NCI-H2171 (cell line): ENCODE data around the gene NF1.
"Not testable (repeated sequence)": the region's sequence is repeated elsewhere in the genome, so short reads cannot be mapped to it uniquely, and the experiment has no call there.

Source experiments
- DNase-seq: peaks from one replicate; lab custom pipeline; 2025; lab: John Stamatoyannopoulos, UW

NF1 gene, protein sequence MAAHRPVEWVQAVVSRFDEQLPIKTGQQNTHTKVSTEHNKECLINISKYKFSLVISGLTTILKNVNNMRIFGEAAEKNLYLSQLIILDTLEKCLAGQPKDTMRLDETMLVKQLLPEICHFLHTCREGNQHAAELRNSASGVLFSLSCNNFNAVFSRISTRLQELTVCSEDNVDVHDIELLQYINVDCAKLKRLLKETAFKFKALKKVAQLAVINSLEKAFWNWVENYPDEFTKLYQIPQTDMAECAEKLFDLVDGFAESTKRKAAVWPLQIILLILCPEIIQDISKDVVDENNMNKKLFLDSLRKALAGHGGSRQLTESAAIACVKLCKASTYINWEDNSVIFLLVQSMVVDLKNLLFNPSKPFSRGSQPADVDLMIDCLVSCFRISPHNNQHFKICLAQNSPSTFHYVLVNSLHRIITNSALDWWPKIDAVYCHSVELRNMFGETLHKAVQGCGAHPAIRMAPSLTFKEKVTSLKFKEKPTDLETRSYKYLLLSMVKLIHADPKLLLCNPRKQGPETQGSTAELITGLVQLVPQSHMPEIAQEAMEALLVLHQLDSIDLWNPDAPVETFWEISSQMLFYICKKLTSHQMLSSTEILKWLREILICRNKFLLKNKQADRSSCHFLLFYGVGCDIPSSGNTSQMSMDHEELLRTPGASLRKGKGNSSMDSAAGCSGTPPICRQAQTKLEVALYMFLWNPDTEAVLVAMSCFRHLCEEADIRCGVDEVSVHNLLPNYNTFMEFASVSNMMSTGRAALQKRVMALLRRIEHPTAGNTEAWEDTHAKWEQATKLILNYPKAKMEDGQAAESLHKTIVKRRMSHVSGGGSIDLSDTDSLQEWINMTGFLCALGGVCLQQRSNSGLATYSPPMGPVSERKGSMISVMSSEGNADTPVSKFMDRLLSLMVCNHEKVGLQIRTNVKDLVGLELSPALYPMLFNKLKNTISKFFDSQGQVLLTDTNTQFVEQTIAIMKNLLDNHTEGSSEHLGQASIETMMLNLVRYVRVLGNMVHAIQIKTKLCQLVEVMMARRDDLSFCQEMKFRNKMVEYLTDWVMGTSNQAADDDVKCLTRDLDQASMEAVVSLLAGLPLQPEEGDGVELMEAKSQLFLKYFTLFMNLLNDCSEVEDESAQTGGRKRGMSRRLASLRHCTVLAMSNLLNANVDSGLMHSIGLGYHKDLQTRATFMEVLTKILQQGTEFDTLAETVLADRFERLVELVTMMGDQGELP (N-terminal part only)

DNA sequence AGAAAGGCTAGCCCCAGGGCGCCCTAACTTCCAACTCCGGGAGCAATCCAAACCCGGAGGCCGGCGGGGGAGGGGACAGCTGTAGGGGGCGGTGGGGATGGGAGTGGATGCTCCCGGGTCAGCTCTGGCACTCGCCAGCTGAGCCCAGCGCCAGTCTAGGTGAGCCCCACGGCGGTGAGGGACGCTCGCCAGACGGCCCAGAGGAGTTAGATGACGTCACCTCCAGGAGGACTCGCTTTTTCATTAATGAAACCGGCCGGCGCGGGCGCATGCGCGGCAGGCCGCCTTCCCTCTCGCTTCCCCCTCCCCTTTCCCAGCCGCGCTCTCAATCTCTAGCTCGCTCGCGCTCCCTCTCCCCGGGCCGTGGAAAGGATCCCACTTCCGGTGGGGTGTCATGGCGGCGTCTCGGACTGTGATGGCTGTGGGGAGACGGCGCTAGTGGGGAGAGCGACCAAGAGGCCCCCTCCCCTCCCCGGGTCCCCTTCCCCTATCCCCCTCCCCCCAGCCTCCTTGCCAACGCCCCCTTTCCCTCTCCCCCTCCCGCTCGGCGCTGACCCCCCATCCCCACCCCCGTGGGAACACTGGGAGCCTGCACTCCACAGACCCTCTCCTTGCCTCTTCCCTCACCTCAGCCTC is at the start of gene NF1:
Gene NF1 (plus strand): TSS at position 378 of the 636 bp plus-strand sequence. CDS start 333 bp downstream, outside the sequence.
- peak; percentile 97 for DNase-seq

GRCh38 chr17:31046856-31047425 is 47.8 kb upstream of the NF1 start:
- DNase-seq = not testable (repeated sequence)

- no peak for DNase-seq
Measured at GRCh38 chr17:31048142-31048541, 46.6 kb upstream of the NF1 start.

- no peak for DNase-seq
Measured at GRCh38 chr17:31048780-31049179, 46.0 kb upstream of the NF1 start.

DNA sequence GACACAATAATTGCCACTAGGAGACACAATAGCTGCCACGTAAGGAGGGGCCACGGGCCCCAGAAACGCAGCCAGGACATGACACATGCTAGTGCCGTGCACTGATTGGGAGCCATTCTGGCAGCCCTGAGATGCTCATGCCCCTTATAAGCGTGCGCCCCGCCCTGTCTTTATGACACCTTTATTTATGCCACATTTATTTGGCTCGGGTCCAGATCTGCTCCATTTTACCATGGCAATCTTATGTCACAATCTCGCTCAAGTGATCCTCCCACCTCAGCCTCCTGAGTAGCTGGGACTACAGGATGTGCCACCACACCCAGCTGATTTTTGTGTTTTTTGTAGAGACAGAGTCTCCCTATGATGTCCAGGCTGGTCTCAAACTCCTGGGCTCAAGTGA is 43.8 kb upstream of the NF1 start:
- no peak for DNase-seq

DNA sequence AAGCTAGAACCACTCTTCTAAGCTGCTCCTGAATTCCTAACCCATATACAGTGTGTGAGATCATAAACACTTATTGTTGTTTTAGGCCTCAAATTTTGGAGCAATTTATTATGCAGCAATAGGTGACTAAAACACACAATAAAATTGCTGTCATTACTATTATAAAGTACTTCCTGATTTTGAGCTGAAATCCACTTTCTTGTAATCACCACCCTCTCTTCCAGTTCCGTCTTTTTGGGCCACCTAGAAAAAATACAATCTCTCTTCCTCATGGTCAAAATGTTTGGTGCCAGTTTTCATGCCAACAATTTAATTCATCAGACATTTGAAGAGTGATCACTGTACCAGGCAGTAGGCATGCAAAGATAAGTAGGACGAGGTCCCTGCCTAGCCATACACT is 43.3 kb upstream of the NF1 start:
- DNase-seq = no peak

- DNase-seq = no peak
Measured at GRCh38 chr17:31052187-31052889, 42.4 kb upstream of the NF1 start.

DNA sequence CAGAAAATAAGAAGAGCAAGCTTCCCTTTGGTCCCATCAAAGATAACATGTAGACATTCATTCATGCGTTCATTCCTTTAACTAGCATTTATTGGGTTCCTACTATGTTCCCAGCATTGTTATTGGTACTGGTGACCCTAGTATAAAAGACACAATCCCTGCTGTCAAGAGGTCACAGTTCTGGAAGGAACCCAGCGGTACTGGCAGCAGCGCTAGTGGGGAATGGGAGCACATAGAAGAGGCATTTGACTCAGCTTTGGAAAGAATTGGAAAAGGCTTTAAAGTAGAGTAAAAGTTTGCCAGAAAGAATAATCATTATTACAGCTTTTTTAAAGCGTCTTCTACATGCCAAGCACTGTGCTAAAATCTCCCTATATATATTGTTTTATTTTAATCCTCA is 41.7 kb upstream of the NF1 start:
- DNase-seq = no peak

DNA sequence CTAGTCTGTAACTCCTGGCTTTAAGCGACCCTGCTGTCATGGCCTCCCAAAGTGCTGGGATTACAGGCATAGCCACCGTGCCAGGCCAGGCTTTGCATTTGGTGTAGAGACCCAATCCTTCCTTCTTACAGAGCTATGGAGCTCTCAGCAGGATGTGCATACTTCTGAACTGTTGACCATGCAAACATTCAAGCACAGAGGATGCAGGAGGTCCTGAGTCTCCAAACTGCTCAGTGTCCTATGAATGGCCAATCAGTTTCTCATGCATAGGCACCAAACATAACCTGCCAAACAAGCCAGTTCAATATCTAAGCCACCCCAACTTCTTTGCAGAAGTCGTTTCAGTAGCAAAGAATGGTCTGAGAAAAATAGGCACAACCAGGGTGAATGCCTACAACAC is 40.0 kb upstream of the NF1 start:
- DNase-seq = no peak

- DNase-seq = no peak
Measured at GRCh38 chr17:31058976-31059375, 35.8 kb upstream of the NF1 start.

- no peak for DNase-seq
Measured at GRCh38 chr17:31060791-31061550, 33.8 kb upstream of the NF1 start.

DNA sequence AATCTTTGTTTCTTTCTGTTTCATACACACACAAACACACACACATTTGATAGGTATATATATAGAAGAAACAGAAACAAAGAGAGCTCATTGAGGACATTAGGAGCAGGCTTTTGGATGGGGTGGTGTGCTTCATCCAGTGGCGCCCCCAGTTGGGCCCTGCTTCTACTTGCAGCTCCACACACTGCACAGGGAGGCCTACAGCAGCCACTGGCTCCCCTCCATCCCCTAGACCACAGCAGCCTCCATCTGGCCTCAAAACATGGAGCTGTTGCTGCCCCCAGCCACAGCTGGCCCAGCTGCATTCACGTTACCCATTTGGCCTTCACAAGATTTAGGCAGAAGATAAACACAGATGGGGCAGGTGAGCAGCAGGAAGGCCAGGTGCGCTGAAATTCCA is 33.1 kb upstream of the NF1 start:
- no peak for DNase-seq

DNA sequence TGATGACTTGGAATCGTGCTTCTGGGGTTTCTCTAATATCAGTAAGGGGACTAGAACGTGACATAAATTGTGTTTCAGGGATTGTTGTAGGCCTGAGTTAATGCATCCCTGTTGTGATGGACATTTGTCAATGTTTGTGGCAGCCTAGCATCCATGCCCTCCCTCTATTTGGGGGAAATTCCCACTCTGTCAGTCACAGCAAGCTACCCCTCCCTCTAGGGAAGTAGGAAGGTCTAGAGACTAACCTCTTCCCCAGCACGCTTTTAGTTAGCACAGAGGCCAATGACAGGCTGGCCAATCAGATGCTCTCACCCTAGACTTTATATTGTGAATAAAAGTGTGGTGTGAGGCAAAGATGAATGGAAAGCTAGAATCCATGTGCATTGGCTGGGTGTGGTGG is 32.4 kb upstream of the NF1 start:
- DNase-seq = no peak

GRCh38 chr17:31064707-31065106 is 30.1 kb upstream of the NF1 start:
- no peak for DNase-seq

DNA sequence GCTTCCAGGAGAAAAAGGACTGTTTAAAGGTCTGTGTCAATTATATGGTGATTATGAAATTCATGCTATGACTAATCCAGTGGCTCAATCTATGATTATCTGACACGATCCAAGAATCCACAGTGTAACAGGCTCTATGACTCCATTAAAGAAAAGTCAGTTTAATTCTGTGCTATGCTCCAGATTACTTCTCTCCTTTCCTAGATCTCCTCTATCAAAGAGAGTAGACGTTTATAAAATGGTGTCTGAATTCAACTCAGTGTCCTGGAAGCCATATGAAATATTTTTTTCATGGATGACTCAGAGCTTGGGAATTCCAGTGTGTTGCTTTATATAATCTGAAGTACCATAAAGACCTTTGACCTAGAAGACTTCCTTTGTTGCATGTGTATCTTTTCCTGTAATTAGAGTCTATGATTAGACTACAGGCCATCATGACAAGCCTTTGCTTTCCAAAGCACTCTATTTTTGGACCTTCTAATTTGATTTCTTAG is 27.0 kb upstream of the NF1 start:
- DNase-seq = no peak

DNA sequence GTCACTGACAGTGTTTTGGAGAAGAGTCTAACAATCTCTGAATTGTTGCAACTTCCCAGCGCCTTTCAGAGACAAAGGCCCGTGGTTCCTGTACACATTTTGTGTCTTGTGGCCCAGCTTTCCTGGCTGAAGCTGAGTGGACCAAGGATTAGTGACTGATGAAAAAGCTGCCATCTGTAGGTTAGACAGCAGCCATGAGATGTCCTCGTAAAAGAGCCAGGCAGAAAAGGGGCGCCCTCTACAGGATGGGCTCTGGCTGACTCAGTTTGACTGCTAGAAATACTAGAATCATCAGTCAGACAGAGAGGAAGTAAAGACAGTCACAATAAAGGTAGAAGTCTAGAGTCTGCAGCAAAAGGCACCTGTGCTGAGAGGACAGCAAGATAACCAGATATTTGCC is 26.5 kb upstream of the NF1 start:
- no peak for DNase-seq

DNA sequence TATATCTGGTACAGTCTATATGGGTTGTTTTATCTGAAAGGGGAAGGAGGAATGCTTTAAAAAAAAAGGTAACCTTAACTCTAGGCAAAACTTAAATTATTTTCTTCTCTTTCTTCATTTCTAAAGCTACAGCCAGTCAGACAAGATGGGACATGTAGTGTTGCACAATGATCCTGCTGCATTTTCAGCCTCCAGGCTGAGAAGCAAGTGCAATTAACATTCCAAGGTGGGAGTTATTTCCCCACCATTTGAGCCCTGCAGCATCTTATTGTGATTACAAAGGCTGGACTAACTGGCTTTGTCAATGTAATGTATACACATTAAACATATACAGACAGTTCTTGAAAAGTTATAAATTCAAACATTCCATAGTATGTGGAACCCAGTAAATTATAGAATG is 22.6 kb upstream of the NF1 start:
- no peak for DNase-seq

- no peak for DNase-seq
Measured at GRCh38 chr17:31073411-31073810, 21.4 kb upstream of the NF1 start.

DNA sequence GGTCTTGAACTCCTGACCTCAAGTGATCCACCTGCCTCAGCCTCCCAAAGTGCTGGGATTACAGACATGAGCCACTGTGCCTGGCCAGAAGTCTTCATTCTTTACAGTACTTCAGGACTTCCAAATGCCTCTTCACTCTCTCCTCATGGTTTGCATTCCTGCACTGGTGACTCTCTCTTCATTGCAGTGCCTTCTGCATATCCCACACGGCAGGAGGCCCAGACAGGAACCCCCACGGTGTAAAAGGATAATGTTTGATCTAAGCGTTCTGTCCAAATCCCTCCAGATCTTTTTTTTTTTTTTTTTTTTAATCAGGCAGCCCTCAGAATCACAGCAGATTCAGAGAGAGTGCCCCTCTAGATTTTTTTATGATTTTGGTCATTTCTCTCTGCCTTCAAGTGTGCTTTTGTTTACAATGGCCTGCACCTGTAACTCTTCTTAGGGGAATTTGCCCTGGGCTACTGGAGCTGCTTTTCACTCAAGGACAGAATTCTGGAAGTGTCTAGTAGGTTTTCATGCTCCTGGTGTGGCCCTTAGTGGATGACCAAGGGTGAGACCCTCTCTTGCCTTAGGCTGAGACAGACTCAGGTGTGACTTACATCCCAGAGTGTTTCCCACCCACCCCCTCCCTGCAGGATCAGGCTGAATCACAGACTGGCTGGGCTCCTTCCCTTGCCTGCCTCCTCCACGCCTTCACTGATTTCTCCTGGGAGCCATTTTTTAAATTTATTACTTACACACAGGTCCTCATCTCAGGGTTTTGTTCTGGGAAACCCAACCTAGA is 19.8 kb upstream of the NF1 start:
- DNase-seq = no peak
